ENCODE measurements around the gene MAMLD1.

MAMLD1 gene

GRCh38 chrX:150540965-150541364, 177.8 kb downstream of the MAMLD1 start:
- H3K4me3 ChIP-seq (ENCODE audit: low read depth, low read length), result no peak overlapping the region
- no peak for TF ChIP-seq CTCF (IDR thresholded peaks at IDR 0.05; ENCODE audit: insufficient read depth, low read depth, low read length, missing control alignments)
- DNase-seq (ENCODE audit: low read depth), result no peak

- no peak for TF ChIP-seq CTCF (IDR thresholded peaks at IDR 0.05; ENCODE audit: insufficient read depth, low read depth, low read length, missing control alignments)
- H3K4me3 ChIP-seq (ENCODE audit: low read depth, low read length), result no peak overlapping the region
- DNase-seq (ENCODE audit: low read depth), result no peak
Measured at GRCh38 chrX:150542846-150543229, 179.7 kb downstream of the MAMLD1 start.

GRCh38 chrX:150543230-150544155, 180.4 kb downstream of the MAMLD1 start:
- DNase-seq (ENCODE audit: low read depth), result peak; percentile 62
- H3K4me3 ChIP-seq (ENCODE audit: low read depth, low read length), result no peak overlapping the region
- no peak for TF ChIP-seq CTCF (IDR thresholded peaks at IDR 0.05; ENCODE audit: insufficient read depth, low read depth, low read length, missing control alignments)

GRCh38 chrX:150544222-150544787, 181.2 kb downstream of the MAMLD1 start:
- DNase-seq (ENCODE audit: low read depth), result peak; percentile 29
- peak; percentile 11 for TF ChIP-seq CTCF (IDR thresholded peaks at IDR 0.05; ENCODE audit: insufficient read depth, low read depth, low read length, missing control alignments)
- no peak overlapping the region for H3K4me3 ChIP-seq (ENCODE audit: low read depth, low read length)

- no peak overlapping the region for H3K4me3 ChIP-seq (ENCODE audit: low read depth, low read length)
- no peak for DNase-seq (ENCODE audit: low read depth)
- TF ChIP-seq CTCF (IDR thresholded peaks at IDR 0.05; ENCODE audit: insufficient read depth, low read depth, low read length, missing control alignments), result no peak
Measured at GRCh38 chrX:150544835-150545770, 182.0 kb downstream of the MAMLD1 start.

GRCh38 chrX:150546711-150547153, 183.6 kb downstream of the MAMLD1 start:
- no peak for TF ChIP-seq CTCF (IDR thresholded peaks at IDR 0.05; ENCODE audit: insufficient read depth, low read depth, low read length, missing control alignments)
- H3K4me3 ChIP-seq (ENCODE audit: low read depth, low read length), result no peak overlapping the region
- DNase-seq (ENCODE audit: low read depth), result no peak
